ENCODE results near the gene C17orf67.

Gene C17orf67

DNA sequence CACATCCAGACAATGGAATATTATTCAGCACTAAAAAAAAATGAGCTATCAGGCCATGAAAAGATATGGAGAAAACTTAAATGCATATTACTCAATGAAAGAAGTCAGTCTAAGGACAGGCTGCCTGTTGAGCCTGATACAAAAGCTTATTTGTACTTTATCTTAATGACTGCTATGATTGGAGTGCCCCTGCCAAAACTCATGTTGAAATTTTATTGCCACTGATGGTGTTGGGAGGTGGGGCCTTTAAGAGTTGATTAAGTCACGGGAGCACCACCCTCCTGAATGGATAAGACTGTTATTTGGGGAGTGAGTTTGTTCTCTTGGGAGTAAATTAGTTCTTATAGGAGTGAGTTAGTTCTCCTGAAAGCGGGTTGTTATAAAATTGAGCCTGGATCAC, 9.9 kb downstream of the C17orf67 start:
- Histone ChIP-seq H3K4me2 (ENCODE audit: low read depth, low read length, poor library complexity, severe bottlenecking) (no peak overlapping the region), H3K79me2 (ENCODE audit: insufficient read depth, low read length) (no peaks in the 10 kb centered on the region), H3K9me3 (ENCODE audit: insufficient read depth, low read length) (no peaks in the 10 kb centered on the region), H3K27me3 (ENCODE audit: low read length) (no peaks in the 10 kb centered on the region), H2AFZ (ENCODE audit: low read depth, low read length, severe bottlenecking) (no peak overlapping the region), H3K9me2 (replicated peaks; ENCODE audit: insufficient read depth, low read length) (no peaks in the 10 kb centered on the region), H3K4me3 (ENCODE audit: insufficient read depth, low read length, poor library complexity, severe bottlenecking) (no peak overlapping the region), H3F3A (ENCODE audit: insufficient read depth) (no peaks in the 10 kb centered on the region), H3K27ac (ENCODE audit: low read depth, low read length) (no peak overlapping the region), H3K36me3 (ENCODE audit: low read length) (no peaks in the 10 kb centered on the region), H3K9ac (ENCODE audit: low read length) (no peak overlapping the region), H4K20me1 (ENCODE audit: low read depth, low read length) (no peaks in the 10 kb centered on the region)
- TF ChIP-seq, protein P1, sequence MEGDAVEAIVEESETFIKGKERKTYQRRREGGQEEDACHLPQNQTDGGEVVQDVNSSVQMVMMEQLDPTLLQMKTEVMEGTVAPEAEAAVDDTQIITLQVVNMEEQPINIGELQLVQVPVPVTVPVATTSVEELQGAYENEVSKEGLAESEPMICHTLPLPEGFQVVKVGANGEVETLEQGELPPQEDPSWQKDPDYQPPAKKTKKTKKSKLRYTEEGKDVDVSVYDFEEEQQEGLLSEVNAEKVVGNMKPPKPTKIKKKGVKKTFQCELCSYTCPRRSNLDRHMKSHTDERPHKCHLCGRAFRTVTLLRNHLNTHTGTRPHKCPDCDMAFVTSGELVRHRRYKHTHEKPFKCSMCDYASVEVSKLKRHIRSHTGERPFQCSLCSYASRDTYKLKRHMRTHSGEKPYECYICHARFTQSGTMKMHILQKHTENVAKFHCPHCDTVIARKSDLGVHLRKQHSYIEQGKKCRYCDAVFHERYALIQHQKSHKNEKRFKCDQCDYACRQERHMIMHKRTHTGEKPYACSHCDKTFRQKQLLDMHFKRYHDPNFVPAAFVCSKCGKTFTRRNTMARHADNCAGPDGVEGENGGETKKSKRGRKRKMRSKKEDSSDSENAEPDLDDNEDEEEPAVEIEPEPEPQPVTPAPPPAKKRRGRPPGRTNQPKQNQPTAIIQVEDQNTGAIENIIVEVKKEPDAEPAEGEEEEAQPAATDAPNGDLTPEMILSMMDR (IDR thresholded peaks at IDR 0.05; ENCODE audit: insufficient read depth, low read length, poor library complexity, severe bottlenecking), result no peak
- no peak for TF ChIP-seq EZH2phosphoT487 (conservative IDR thresholded peaks at IDR 0.05; ENCODE audit: low read length)

DNA sequence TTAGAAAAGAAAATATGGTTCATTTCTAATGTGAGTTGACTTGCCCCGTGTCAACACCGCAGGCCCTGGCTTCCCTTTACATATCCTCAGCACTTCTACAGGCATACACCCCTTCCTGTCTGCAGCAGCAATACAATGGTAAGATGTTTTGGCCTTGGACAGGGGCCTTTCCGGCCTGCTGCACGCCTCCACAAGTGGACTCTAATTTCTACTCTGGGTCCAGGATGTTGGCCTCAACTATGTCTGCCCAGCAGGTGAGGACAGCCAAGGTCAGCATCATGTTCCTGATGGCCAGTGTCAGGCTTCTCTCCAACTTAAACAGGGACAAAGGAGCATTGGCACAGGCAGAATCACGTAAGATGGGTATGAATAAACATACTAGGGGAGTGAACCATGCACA, 11.0 kb downstream of the C17orf67 start:
- Histone ChIP-seq H4K20me1 (ENCODE audit: low read depth, low read length) (no peaks in the 10 kb centered on the region), H3K9me3 (ENCODE audit: insufficient read depth, low read length) (no peaks in the 10 kb centered on the region), H3K4me2 (ENCODE audit: low read depth, low read length, poor library complexity, severe bottlenecking) (no peak overlapping the region), H3K27me3 (ENCODE audit: low read length) (no peaks in the 10 kb centered on the region), H3K79me2 (ENCODE audit: insufficient read depth, low read length) (no peaks in the 10 kb centered on the region), H3K4me3 (ENCODE audit: insufficient read depth, low read length, poor library complexity, severe bottlenecking) (no peak overlapping the region), H3K9ac (ENCODE audit: low read length) (no peak overlapping the region), H2AFZ (ENCODE audit: low read depth, low read length, severe bottlenecking) (no peak overlapping the region), H3K27ac (ENCODE audit: low read depth, low read length) (no peak overlapping the region), H3F3A (ENCODE audit: insufficient read depth) (no peaks in the 10 kb centered on the region), H3K9me2 (replicated peaks; ENCODE audit: insufficient read depth, low read length) (no peaks in the 10 kb centered on the region), H3K36me3 (ENCODE audit: low read length) (no peaks in the 10 kb centered on the region)
- no peak for TF ChIP-seq EZH2phosphoT487 (conservative IDR thresholded peaks at IDR 0.05; ENCODE audit: low read length)
- TF ChIP-seq, protein P1 (IDR thresholded peaks at IDR 0.05; ENCODE audit: insufficient read depth, low read length, poor library complexity, severe bottlenecking), result no peak

DNA sequence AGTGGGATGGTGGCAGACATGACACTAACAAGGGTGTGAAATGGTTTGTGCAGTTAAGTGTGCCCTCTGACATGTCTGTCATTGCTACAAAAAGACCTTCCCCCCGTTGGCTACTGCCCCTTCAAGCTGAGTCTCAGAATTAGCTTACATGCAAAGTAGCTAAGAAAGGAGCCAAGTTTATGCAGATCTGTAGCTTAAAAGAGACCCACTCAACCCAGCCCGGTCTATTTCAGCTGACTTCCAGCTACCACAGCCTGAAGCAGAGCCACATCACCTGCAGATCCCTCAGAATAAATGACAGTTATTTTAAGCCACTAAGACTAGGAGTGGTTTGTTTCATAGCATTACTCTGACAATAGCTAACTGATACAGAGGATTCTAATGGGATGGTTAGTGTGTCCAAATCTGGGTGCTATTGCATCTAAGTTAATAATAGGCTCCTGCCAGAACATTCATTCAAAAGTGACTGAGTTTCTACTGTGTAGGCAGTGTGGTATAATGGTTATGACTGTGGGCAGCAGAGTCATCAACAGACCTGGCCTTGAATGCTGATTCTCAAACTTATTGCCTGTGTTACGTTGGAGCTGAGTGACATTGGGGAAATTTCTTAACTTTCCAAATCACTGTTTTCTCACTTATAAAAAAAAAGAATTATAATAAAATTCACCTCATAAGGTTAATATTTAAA, 11.7 kb downstream of the C17orf67 start:
- Histone ChIP-seq H3K27me3 (ENCODE audit: low read length) (no peaks in the 10 kb centered on the region), H3K79me2 (ENCODE audit: insufficient read depth, low read length) (no peaks in the 10 kb centered on the region), H3K9me2 (replicated peaks; ENCODE audit: insufficient read depth, low read length) (no peaks in the 10 kb centered on the region), H3K27ac (ENCODE audit: low read depth, low read length) (no peak overlapping the region), H3K4me2 (ENCODE audit: low read depth, low read length, poor library complexity, severe bottlenecking) (no peak overlapping the region), H3K9me3 (ENCODE audit: insufficient read depth, low read length) (no peaks in the 10 kb centered on the region), H3K4me3 (ENCODE audit: insufficient read depth, low read length, poor library complexity, severe bottlenecking) (no peak overlapping the region), H3K36me3 (ENCODE audit: low read length) (no peaks in the 10 kb centered on the region), H2AFZ (ENCODE audit: low read depth, low read length, severe bottlenecking) (no peak overlapping the region), H4K20me1 (ENCODE audit: low read depth, low read length) (no peaks in the 10 kb centered on the region), H3K9ac (ENCODE audit: low read length) (no peak overlapping the region), H3F3A (ENCODE audit: insufficient read depth) (no peaks in the 10 kb centered on the region)
- TF ChIP-seq, protein P1 (IDR thresholded peaks at IDR 0.05; ENCODE audit: insufficient read depth, low read length, poor library complexity, severe bottlenecking), result no peak
- no peak for TF ChIP-seq EZH2phosphoT487 (conservative IDR thresholded peaks at IDR 0.05; ENCODE audit: low read length)
